ENCODE measurements around the gene TRIM2.

DNA sequence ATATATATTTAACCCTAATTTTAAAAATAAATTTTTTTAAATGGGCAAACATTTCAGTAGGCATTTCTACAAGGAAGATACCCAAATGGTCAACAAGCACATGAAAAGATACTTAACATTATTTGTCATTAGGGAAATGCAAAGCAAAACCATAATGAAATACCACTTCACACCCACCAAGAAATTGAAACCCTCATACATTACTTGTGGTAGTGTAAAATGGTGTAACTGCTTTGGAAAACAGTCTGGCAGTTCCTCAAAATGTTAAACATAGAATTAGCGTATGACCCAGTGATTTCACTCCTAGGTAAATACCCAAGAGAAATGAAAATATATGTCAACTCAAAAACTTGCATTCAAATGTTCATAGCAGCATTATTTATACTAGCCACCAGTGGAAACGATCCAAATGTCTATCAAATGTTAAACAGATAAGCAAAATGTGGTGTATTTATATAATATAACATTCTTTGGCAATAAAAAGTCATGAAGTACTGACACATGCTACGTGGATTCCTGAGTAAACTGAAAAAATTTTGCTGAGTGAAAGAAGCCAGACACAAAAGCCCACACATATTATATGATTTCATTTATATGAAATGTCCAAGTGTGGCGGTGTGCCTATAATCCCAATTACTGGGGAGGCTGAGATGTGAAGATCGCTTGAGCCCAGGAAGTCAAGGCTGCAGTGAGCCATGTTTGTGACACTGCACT lies 16.6 kb downstream of the TRIM2 start:
- TF ChIP-seq, protein P1, sequence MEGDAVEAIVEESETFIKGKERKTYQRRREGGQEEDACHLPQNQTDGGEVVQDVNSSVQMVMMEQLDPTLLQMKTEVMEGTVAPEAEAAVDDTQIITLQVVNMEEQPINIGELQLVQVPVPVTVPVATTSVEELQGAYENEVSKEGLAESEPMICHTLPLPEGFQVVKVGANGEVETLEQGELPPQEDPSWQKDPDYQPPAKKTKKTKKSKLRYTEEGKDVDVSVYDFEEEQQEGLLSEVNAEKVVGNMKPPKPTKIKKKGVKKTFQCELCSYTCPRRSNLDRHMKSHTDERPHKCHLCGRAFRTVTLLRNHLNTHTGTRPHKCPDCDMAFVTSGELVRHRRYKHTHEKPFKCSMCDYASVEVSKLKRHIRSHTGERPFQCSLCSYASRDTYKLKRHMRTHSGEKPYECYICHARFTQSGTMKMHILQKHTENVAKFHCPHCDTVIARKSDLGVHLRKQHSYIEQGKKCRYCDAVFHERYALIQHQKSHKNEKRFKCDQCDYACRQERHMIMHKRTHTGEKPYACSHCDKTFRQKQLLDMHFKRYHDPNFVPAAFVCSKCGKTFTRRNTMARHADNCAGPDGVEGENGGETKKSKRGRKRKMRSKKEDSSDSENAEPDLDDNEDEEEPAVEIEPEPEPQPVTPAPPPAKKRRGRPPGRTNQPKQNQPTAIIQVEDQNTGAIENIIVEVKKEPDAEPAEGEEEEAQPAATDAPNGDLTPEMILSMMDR (IDR thresholded peaks at IDR 0.05), result no peak
- no peak for TF ChIP-seq POLR2A (IDR thresholded peaks at IDR 0.05)

Data from heart left ventricle (tissue), 13 donors.